Left lung (tissue), 10 donors: ENCODE data around the gene E4F1. TPM values are rescaled to one million over a fixed set of nuclear protein-coding genes. Genes with fewer than 3 reads are reported as not detected.
"Not testable (repeated sequence)": the region's sequence is repeated elsewhere in the genome, so short reads cannot be mapped to it uniquely, and the experiment has no call there.

Source experiments
- ATAC-seq: fragments of 200-7000 bp; cut with Tn5 transposase; one replicate; pipeline ENCODE4 v1.9.1; 2020; ENCODE audit warnings: moderate library complexity
- DNase-seq, 4 donors: peaks; one replicate each; pipeline ENCODE4 v3.0.0-alpha.2; 2013 to 2020
- H3K27ac ChIP-seq, 2 donors: fragments of 200-600 bp; sonication (generic) in 1 of 2; one replicate each; pipeline versions ENCODE4 v1.5.0 to v1.8.0; 2020 to 2021
- H3K27me3 ChIP-seq, 2 donors: fragments of 200-600 bp; sonication (generic) in 1 of 2; one replicate each; pipeline versions ENCODE4 v1.5.0 to v1.8.0; 2020 to 2021
- H3K36me3 ChIP-seq, 2 donors: fragments of 200-600 bp; sonication (generic) in 1 of 2; one replicate each; pipeline versions ENCODE4 v1.5.0 to v1.8.0; 2020 to 2021
- H3K4me1 ChIP-seq, 2 donors: fragments of 200-600 bp; one replicate each; pipeline ENCODE4 v1.8.0; 2021
- H3K4me3 ChIP-seq, 2 donors: fragments of 200-600 bp; sonication (generic) in 1 of 2; one replicate each; pipeline versions ENCODE4 v1.5.0 to v1.8.0; 2020 to 2021; ENCODE audit warnings: mild to moderate bottlenecking in 1 of 2
- H3K9me3 ChIP-seq, 2 donors: fragments of 200-600 bp; sonication (generic) in 1 of 2; one replicate each; pipeline versions ENCODE4 v1.5.0 to v1.8.0; 2020 to 2021
- CTCF ChIP-seq, 2 donors: fragments of 200-600 bp; sonication (generic) in 1 of 2; IDR thresholded peaks; one replicate each; pipeline versions ENCODE4 v1.5.0 to v1.8.0; 2021; ENCODE audit warnings: antibody characterized with exemption in 2 of 2
- intact Hi-C, 2 donors: fragments of 100-400 bp; cut with DNase I; formaldehyde crosslinking; loops; one replicate each; pipeline versions ENCODE4 v1.11.2 to v1.14.2; 2022
- polyA plus RNA-seq, 6 donors: library from polyadenylated mRNA; unstranded; fragments of 120-200 nt; gene quantifications; one replicate each; pipeline ENCODE4 v1.2.1, GENCODE V29; 2013; ENCODE audit not compliant: insufficient read length in 6 of 6
- total RNA-seq, 2 donors: library from RNA; stranded (reverse); fragmentation: NEBNext Ultra II Directional; extraction: Animal tissue kit (Norgen Biotek cat#: 25700); gene quantifications; one replicate each; pipeline ENCODE4 v1.2.1, GENCODE V29; 2021
- donor health status: DM: no; HTN: yes; CAD: no.
- donor health status: DM: no; HTN: no; CAD: no.

Gene E4F1
- total and polyA plus RNA-seq, 8 donors, result 12.7 to 22.6 (median 17.0) TPM

DNA sequence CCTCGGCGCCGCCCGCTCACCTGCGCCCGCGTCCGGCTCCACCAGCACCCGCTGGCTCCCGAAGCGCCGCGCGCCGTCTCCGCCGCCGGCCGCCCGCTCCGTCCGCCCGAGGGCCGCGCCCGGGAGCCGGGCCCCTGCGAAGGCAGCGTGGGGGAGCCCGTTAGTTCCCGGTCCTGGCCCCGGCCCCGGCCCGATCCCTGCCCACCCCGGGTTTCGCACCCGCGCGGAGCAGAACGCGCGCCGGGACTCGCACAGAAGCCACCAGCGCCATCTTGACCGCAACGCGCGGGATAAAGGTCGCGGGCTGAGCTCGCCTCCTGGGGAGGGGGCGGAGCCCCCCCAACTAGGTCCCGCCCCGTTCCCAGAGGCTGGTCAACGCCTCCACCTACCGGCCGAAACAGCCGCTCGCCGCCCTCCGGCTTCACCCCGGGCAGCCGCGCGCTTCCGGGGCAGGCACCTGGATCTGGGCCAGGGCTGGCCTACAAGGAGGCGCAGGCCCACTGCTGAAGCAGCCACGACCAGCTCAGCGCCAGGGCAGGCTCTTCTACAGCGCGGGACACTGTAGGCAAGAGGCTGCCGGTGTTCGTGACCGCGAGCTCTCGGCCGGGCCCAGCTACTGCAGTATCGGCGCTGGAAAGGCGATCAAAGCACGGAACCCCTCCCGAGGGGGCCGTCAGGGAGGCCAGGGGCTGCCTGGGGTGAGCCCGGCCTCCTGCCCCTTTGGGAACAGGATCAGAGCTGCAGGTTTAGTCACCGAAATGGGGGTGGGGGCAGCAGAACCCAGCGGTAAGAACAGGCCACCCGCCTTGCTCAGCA, 28.1 kb downstream of the E4F1 start, which contains the start of gene ECI1:
Gene ECI1, minus strand, starts transcription at position 292 of the 816 bp plus-strand sequence. Its CDS starts 21 bp downstream, at position 271.
- no peaks in the 10 kb centered on the region for H3K27me3 ChIP-seq
- H3K4me3 ChIP-seq, result peak within 1 kb of the TSS; percentile 48 to 64
- peak within 1 kb of the TSS; percentile 77 to 84 for H3K27ac ChIP-seq
- peaks cover 14 to 32% of the 10 kb centered on the region in 2 donors for H3K4me1 ChIP-seq
- H3K36me3 ChIP-seq, result peaks cover 0 to 52% of the 10 kb centered on the region in 2 donors
- TF ChIP-seq CTCF (IDR thresholded peaks at IDR 0.05), result peak; percentile 48 to 79
- intact Hi-C loops, result no loop called here
- peak; percentile 99 for ATAC-seq
- peak; percentile 90 to 100 (median 96) for DNase-seq
- no peaks in the 10 kb centered on the region for H3K9me3 ChIP-seq

DNA sequence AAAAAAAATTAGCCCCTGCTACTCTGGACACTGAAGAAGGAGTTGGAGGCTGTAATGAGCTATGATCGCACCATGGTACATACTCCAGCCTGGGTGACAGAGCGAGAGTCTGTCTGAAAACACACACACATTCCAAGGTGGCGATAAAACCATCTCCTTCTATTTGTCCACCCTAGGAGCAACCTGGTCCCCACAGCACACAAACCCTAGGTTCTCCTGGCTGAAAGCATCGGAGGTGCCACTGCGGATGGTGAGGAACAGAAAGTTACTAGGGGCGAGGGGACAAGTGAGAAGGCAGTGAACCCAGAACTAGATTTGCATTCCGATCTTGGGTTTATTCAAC, 29.4 kb downstream of the E4F1 start:
- no peak overlapping the region for H3K4me3 ChIP-seq
- peaks cover 0 to 56% of the 10 kb centered on the region in 2 donors for H3K36me3 ChIP-seq
- intact Hi-C loops, result no loop called here
- no peak for ATAC-seq
- H3K9me3 ChIP-seq, result no peaks in the 10 kb centered on the region
- peak overlapping the region in 1 of 2 donors; percentile 84 for H3K27ac ChIP-seq
- TF ChIP-seq CTCF (IDR thresholded peaks at IDR 0.05), result no peak
- no peak for DNase-seq
- peaks cover 14 to 32% of the 10 kb centered on the region in 2 donors for H3K4me1 ChIP-seq
- no peaks in the 10 kb centered on the region for H3K27me3 ChIP-seq

DNA sequence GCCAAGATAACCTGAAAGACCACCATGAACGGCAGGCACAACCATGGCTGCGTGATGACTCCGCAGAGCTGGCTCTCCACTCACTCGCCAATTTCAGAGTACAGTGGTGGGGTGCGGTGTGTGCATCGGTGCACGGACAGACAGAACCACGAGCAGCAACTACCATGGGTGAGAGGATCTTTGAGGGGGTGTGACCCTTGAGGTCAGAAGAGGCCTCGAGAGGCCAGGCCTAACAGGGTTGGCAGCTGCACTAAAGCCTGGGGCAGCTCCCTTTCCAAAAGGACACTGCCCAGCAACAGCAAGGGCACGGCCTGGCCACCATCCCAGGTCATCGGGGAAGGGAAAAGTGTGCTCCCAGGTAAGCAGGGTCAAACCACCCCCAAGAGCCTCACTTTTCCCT, 29.9 kb downstream of the E4F1 start:
- no peak for ATAC-seq
- no peak overlapping the region for H3K4me3 ChIP-seq
- peaks cover 0 to 61% of the 10 kb centered on the region in 2 donors for H3K36me3 ChIP-seq
- no peak overlapping the region for H3K27ac ChIP-seq
- peaks cover 14 to 32% of the 10 kb centered on the region in 2 donors for H3K4me1 ChIP-seq
- TF ChIP-seq CTCF (IDR thresholded peaks at IDR 0.05), result no peak
- intact Hi-C loops, result no loop called here
- DNase-seq, result no peak
- no peaks in the 10 kb centered on the region for H3K9me3 ChIP-seq
- H3K27me3 ChIP-seq, result no peaks in the 10 kb centered on the region

- H3K27me3 ChIP-seq, result no peaks in the 10 kb centered on the region
- H3K4me3 ChIP-seq, result no peak overlapping the region
- H3K27ac ChIP-seq, result no peak overlapping the region
- ATAC-seq (no peak), DNase-seq (no peak)
- intact Hi-C loops, result no loop called here
- TF ChIP-seq CTCF (IDR thresholded peaks at IDR 0.05), result no peak
- no peaks in the 10 kb centered on the region for H3K9me3 ChIP-seq
- H3K4me1 ChIP-seq, result peaks cover 6 to 12% of the 10 kb centered on the region in 2 donors
- peaks cover 0 to 95% of the 10 kb centered on the region in 2 donors for H3K36me3 ChIP-seq
These were observed 33.2 kb downstream of the E4F1 start for GRCh38 chr16:2256531-2257140.

DNA sequence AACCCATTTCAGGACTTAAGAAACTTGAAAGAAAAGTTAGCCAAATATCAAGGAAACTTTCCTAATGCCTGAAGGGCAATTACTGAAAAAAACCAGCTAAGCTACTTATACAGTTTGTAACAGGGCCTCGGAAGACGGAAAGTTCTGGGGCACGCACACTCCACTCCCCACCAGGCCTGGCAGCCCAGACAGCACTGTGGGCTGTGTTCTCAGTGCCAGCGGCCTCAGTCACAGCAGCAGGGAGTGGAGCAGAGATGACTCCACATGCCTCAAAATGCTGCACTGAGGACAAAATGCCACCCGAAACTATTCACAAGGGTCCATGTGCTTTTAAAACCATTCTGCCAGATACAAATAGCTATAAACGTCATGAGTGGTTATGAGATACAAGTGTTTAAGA, 34.3 kb downstream of the E4F1 start:
- ATAC-seq (no peak), DNase-seq (no peak)
- H3K4me3 ChIP-seq, result no peak overlapping the region
- no peak for TF ChIP-seq CTCF (IDR thresholded peaks at IDR 0.05)
- intact Hi-C loops, result no loop called here
- peaks cover 0 to under 1% of the 10 kb centered on the region in 2 donors for H3K4me1 ChIP-seq
- H3K9me3 ChIP-seq, result no peaks in the 10 kb centered on the region
- H3K36me3 ChIP-seq, result peaks cover 0 to 100% of the 10 kb centered on the region in 2 donors
- no peaks in the 10 kb centered on the region for H3K27me3 ChIP-seq
- H3K27ac ChIP-seq, result no peak overlapping the region

DNA sequence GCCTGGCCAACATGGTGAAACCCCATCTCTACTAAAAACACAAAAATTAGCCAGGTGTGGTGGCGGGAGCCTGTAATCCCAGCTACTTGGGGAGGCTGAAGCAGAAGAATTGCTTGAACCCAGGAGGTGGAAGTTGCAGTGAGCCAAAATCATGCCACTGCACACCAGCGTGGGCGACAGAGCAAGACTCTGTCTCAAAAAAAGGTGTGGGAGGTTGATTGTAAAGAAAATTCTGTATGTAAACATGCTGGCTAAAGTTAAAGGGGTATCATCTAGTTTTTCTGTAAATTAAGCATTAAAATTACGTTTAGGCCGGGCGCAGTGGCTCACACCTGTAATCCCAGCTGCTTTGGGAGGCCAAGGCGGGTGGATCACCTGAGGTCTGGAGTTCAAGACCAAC, 35.1 kb downstream of the E4F1 start:
- H3K4me3 ChIP-seq, H3K4me1 ChIP-seq, H3K27ac ChIP-seq, H3K27me3 ChIP-seq, ATAC-seq, intact Hi-C loops, DNase-seq, H3K9me3 ChIP-seq: not testable (repeated sequence)
- H3K36me3 ChIP-seq, result peaks cover 0 to 100% of the 10 kb centered on the region in 2 donors
